ENCODE measurements around the gene MEG3.

The MEG3 gene

DNA sequence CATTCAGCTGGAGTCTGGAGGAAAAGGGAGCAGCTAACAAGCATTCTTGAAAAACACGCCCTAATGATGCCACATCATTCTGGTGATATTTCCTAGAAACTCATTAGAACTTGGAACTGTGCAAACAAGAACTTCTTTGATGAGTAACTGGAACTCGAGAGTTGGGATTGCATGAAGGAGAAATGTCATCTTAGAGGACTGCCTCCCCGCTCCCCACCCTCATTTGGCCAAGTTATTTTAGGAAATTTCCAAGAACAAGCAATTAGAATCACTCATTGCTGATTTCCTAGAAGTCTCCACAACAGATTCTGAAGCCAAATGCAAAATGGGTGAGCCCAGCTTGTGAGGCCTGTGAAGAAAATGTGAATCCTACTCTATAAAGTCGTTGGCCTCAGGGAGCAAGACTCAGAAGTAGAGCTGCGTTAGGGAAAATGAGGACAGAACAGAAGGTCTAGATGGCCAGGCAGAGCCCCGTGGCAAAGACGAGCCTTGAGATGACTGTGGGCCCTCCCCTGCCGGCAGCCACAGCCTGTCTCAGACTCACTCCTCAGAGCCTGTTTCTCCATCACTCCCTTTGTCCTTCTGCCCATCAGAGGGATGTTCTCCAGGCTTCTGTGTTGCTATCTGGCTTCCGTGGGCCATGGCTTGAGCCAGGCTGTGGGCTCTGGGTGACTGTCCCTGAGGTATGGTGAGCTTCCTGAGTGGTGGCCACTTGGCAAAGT lies 39.2 kb downstream of the MEG3 start:
- DNase-seq (ENCODE audit: low read depth, low spot score): no peak

DNA sequence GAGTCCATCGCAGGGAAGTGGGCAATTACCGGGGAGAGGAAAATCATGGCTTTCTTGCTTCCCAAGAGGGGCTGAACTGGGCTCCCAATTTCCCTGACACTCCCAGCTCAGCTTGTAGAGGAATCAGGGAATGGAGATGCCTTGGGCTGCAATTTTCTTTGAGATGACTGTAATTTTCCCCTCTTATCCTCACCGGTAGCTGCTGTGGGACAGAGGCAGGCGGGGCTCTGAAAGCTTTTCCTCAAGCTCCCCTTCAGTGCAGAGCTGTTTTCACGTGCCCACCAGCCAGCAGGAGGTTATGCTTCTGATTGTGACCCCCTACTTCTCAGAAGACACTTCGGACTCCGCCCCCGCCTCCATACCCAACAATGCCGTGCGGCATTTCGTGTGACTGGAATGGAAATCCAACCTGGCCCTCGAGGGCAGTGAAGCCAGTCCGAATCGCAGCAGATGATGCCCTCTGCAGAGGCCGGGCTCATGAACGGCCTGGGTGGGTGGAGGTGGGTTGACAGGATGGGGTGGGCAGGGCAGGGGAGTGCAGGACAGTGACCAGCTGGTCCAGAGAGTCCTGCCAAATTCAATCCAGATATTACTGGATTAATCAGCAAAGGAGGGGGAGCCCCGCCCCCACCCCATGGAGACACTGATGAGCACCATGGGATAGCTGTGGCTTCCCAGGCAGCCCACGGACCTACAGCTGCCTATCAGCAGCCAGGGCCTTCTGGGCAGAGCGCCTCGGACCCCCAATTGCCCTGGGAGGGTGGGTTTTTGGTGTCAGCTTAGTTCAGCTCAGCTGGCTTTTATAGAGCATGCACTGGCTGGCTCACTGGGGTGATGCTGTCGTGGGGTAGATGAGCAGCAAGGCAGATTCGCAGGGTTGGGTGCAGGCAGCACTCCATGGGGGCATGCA lies 40.0 kb downstream of the MEG3 start:
- no peak for DNase-seq (ENCODE audit: low read depth, low spot score)

DNA sequence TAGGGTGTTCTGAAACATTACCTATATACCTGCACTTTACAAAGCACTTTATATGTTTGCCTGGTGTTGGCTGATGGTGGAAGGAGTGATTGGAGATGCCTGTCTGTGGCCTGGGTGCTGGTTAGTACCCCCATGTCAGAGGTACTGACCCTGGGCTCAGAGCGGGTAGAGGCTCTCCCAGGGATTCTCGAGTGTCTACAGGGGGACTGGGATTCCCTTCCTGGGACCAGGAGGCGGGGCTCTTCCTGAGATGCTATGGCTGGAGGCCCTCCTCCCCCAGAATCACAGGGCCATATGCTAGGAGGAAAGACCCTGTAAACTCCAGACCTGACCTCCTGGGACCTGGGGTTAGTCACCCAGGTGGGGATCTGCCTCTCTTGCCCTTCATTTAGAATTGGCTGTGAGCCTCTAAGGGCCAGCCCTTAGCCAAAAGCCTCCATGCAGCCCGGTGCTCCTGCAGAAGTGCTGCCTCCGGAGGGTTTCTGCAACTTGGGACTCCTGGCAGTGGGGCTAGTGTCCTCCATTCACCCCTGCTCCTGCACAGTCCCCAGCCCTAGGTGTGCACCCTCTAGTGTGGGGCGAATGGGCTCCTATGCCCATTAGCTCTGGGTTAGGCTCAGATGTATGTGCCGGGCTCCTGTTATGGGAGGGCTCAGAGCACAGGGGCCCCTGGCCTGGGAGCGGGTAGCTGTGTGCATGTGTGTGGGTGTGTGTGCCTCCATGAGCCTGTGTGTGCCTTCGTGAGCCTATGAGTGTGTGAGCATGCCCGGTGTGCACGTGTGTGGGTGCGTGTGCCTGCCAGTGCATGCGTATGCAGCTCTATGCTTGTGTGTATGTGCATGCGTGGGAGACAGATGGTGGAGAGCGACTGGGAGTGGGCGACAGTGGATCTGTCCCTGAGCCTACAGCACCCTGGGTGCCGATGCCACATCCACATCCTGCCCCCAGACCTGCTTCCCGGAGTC lies 41.0 kb downstream of the MEG3 start:
- DNase-seq (ENCODE audit: low read depth, low spot score): no peak

DNA sequence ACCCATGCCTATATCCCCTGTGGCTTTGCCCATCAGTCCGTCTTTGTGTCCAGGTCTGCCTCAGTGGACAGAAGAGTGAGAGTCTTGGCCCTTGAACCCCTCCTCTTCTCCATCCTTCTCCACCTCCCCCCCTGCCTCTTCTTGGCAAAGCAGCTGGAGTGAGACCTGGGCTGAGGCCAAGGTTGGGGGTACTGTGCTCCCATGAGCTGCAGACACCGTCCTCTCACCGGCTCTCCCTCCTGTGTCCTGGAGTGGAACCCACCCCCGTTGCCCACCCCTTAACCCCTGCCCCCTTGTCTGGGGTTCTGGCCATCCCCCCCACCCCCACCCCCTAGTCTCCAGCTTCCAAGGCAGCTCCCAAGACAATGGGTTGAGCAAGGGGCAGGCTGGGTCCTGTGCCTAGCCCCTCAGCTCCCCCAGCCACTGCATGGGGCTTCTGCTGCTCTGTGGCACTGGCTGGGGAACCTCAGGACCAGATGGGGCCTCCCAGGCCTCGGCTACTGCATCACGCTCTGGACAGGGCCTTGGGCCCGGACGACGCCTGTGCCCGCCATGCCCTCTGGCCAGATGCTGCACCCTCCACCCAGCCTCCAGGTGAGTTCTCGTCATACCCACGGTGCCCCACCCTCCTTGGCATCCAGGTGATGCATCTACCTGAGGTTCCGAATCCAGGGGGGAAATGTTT lies 41.9 kb downstream of the MEG3 start:
- no peak for DNase-seq (ENCODE audit: low read depth, low spot score)

DNA sequence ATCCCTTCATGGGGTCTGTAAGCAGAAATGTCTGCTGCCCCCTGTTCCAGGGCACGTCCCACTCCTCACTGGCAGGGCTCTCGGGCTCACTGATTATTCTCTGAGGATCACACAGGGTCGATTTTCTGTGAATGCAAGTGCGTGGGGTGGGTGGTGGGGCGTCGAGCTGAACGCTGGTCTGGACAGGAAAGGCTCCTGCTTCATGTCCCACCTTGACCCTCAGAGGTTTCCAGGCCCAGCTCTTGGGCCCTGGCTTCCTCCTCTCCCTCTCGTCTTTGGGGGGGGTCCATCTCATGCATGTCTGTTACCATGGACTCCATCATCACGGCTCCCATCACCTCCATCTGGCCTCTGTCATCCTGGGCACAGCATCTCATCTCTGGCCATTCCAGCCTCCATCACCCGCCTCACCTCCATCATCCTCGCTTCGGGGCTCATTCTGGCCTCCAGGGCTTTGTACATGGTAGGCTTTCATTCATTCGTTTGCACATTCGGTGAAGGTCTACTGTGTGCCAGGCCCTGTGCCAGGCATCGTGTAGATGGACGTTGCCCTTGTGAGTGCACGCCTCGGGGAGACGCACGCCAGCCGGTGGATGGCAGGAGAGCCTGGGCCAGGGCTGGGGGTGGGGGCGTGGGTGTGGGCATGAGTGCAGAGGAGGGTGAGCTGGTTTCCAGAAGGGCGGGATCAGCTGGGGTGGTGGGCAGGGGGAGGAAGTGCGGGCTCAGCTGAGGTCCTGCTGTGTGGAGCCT lies 42.9 kb downstream of the MEG3 start:
- DNase-seq (ENCODE audit: low read depth, low spot score): no peak

DNA sequence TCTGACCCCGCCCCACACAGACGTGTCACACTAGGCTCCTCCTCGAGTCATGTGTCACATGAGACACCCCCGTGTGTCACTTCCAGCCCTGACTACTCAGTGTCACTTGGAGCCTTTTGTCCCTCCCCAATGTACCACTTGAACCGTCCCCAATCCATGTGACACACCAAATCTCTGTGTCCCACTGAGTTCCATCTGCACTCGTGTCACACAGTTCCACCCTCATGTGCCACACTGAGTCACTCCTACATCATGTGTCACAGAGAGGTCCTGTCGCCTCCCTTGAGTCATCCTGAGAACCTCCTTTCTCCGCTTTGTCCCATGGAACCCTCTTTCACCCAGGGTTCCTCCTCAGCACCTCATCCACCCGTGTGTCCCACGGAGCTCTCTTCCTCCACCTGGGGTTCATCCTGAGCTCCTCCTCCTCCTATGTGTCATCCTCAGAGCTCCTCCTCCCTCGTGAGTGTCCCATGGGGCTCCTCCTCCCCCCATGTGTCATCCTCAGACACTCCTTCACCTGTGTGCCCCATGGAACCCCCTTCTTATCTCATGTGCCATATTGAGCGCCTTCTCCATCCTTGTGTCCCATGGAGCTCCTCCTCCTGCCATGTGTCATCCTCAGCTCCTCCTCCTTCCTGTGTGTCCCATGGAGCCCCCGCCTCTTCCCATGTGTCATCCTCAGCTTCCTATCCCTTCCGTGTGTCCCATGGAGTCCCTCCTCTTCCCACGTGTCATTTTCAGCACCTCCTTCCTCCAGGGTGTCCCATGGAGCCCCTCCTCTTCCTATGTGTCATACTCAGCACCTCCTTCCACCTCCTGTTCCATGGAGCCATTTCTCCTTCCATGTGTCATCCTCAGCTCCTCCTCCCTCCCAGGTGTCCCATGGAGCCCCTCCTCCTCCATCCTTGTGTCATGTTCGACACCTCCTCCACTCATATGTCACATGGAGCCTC lies 45.6 kb downstream of the MEG3 start:
- DNase-seq (ENCODE audit: low read depth, low spot score): no peak

DNA sequence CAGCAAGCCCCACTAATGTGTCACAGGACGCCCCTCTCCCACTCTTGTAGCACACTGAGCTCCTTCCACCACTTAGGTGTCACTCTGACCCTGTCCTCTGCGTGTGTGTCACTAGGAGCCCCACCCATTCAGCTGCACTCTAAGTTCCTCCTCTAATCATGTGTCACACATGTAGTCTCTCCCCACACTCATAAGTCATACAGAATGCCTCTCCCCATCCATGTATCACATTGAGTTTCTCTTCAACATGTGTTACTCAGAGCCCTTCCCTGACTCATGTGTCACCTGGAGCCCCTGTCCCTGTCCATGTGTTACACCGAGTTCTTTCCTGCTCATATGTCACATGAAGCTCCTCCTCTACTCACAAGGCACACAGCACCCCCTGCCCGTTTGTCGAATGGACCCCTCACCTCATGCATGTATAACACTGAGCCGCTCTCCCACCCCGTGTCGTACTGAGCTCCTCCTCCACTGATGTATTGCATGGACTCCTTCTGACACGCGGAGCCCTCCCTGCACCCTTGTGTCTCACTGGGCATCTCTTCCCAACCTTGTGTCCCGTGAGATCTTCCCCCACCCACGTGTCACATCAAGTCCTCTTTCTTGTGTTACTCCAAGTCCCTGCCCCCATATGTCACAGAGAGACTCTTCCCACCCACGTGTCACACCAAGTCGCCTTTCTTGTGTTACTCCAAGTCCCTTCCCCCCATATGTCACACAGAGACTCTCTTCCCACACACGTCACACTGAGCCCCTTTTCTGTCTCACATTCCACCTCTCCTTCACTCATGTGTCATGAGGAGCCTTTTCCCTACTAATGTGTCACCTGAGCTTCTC lies 46.6 kb downstream of the MEG3 start:
- DNase-seq (ENCODE audit: low read depth, low spot score): no peak

DNA sequence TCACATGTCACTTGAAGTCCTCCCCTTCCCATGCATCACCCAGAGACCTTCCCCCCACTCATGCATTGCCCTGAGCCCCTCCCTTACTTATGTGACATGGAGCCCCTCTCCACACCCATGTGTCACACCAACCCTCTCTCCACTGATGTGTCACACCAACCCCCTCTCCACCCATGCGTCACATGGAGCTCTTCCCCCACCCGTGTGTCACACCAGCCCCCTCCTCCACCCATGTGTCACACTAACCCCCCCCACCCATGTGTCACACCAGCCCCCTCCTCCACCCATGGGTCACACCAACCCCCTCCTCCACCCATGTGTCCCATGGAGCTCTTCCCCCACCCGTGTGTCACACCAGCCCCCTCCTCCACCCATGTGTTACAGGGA lies 47.2 kb downstream of the MEG3 start:
- no peak for DNase-seq (ENCODE audit: low read depth, low spot score)

DNA sequence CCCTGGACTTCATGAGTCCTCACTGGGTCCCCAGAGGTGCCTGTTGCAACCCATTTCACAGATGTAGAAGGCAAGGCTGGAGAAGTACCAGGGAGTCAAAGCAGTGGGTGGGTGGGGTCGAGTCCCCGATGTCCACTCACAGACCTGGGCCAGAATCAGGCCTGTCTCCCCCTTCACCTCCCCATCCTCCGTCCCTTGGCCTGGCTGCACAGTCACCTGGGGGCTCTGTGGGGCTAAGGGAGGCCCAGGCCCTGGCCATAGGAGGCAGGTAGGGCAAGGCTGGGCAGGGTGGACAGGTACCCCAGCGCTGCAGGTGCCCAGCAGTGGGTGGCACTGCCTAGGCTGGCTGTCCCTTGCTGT lies 48.1 kb downstream of the MEG3 start:
- DNase-seq (ENCODE audit: low read depth, low spot score): no peak

DNA sequence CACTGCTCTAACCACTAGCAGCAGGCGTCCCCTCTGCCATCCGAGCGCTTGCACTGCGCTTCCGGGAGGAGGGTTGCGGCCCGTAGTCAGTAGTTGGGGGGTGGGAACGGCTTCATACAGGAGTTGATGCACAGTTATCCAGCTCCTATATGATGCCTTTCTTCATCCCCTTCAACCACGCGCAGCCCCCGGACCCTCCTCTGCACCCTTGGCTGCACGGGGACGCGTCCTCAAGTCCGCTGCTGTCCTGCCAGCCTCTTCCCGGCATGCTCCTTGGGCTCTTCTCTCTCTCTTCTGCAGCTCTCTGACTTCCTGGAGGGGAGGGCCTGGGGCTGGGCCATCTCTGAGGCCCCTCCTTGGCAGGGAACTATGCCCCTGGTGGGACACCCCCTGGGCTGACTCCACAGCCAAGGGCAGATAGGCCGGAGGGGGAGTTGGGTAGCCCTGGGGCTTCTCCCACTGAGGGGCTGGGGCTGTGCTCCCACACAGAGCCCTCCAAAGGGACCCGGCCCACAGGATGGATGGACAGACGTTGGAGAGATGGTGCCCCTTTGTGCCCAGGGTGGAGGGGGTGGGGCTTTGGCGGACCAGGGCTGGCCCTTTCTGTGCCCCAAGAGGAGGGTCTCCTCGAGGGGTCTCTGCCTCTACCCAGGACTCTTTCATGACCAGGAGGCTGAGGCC lies 48.6 kb downstream of the MEG3 start:
- DNase-seq (ENCODE audit: low read depth, low spot score): no peak

DNA sequence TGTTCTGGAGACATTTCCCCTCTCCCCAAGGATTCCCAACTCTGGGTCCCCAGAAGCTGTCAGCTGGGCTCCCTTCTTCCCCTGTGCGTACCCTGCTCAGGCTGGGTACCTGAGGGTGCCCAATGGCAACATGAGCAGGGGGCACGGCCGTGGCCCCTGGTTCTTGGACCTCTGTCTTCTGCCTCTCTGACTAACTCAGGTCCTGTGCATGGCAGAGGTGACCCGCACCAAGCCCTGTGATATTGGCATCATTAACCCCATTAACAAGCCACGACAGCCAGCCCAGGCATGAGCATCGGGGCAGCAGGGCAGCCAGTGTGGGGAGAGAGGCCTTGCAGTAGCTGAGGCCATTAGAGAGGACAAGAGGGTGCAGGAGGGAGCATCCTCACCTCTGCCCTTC lies 49.2 kb downstream of the MEG3 start:
- DNase-seq (ENCODE audit: low read depth, low spot score): no peak

DNA sequence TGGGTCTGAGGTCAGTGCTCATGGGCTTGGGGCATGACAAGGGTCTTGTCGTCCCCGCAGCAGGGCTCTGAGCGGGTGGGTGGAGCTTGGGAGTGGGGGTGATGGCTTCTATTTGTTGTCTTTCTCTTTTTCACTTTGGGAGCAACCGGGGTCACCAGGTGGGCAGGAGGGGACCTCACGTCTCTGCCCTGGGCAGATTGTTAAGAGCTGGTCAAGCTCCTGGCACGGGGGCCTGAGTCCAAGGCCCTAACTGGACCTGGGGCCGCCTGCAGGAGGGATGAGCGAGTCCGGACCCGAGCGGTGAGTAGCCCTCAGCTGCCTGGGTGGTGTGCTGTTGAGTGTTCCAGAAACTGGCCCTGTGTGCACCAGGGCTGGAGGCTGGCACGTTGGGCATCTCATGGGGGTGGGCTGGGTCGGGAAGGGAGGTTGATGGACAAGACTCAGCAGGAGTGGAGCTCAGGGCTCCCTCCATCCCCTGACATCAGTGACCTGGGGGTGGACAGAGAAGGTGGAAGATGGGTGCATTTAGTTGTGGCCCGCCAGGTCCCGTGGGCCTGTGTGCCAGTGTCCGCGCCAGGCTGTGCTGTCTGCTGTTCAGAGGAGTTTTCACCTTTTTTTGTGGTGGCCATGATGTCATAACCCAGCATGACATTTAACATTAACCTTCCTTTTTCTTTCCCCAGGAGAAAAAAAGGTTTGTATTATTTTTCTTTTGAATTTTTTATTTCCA lies 50.1 kb downstream of the MEG3 start:
- DNase-seq (ENCODE audit: low read depth, low spot score): no peak

DNA sequence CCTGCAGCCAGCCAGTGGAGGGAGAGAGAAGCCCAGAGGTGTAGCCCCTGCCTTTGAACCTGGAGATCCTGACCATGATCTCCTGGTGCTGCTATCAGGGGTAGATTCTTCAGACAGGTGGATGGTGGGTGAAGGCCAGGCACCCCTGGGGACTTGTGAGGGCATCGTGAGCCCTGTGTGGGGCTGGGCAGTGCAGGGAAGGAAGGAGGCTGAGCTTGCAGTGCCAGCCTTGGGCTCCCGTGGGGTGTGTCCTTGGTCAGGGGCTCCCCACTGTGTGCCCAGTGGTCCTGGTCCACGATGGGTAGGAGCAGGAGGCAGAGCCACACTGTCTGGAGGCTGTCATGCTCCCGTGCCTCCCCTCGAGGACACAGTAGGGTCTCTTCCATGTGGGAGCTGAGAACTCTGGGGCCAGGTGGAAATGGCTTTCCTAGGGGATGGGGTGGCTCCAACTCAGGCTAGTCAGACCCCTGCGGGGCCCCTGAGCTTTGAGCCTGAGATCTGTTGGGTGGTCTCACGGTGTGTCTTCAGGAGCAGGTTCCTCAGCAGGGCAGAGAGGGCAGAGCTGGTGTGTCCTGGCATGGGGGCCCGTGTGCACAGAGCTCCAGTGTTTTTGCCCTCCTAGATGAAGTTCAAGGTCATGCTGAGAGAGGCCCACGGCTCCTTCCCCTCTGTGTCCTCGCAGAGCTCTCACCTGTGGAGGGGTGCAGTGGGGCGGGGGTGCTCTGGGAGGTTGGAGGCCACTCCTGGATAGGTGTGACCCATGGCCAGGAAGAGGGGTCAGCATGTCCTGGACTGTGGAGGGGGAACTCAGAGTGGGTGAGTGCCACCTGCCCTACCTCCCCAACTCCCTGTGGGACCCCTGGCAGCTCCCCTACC lies 52.6 kb downstream of the MEG3 start:
- DNase-seq (ENCODE audit: low read depth, low spot score): no peak

DNA sequence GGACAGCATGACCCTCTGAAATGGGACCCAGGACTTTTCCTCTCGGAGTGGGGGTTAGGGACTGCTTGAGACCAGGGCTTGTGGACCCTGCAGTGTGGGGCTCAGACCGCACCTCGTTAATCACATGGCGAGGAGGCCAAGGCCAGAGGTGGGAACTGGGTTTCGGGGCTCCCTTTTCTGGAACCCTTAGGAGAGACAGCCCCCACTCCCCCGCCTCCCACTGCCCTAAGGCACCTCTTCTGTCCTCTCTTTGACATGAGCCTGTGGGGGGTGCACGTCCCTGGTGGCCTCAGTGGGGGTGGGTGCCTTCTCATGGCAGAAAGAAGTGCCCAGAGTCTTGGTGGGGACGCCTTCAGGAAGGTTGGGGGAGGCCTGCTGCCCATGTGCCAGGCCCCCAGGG lies 53.3 kb downstream of the MEG3 start:
- DNase-seq (ENCODE audit: low read depth, low spot score): no peak

DNA sequence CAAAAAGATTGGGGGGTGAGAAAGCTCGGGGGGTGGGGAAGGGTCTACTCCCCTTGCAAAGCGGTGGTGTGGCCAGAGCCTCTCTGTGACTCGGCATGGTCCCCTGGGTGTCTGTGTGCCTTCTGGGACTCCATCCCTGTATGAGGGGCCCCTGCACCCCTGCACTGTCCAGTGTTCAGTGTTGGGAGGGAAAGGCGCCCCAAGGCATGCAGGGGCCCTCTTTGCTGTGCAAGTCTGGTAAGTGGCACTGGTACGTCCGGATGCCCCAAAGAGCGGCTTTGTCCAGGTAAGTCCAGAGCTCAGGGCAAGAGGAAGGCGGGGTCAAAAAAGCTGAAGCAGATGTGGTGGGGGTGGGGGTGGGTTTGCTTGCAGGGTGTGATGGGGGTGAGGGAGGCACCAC lies 53.9 kb downstream of the MEG3 start:
- no peak for DNase-seq (ENCODE audit: low read depth, low spot score)

All from ELF-1 (cell line).